ENCODE results near the gene DNAJC10.
"Not testable (repeated sequence)": the region's sequence is repeated elsewhere in the genome, so short reads cannot be mapped to it uniquely, and the experiment has no call there.

The DNAJC10 gene

GRCh38 chr2:182726473-182726872, 10.4 kb downstream of the DNAJC10 start:
- no peak for DNase-seq

GRCh38 chr2:182728014-182728413, 12.0 kb downstream of the DNAJC10 start:
- DNase-seq = no peak

DNA sequence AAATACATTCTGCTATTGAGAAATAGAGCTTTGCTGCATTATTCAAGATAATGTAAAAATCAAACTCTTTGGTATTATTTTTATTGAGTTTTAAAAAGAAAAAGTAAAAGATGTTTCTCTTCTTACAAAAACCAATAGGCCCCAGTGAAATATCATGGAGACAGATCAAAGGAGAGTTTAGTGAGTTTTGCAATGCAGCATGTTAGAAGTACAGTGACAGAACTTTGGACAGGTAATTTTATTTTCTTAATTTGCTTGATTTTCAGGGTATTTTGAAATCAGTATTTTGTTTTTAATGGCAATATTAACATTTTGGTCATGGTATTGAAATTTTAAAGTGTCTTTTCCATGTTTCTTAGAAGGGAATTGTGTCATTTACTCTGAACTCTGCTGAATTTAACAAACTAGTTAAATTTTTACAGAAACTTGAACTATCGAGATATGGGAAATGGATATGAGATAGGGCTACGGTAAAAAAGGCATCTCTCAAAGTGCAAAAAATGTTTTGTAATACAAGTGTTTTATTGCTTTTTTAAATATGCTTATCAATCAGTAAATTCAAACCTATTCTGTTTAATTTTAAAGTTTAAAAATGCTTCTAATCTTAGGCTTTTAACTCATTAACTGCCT, 13.8 kb downstream of the DNAJC10 start:
- no peak for DNase-seq

- DNase-seq = no peak
Observed at GRCh38 chr2:182730486-182730885, 14.4 kb downstream of the DNAJC10 start.

- DNase-seq = no peak
Observed at GRCh38 chr2:182732736-182733135, 16.7 kb downstream of the DNAJC10 start.

GRCh38 chr2:182733572-182733971, 17.5 kb downstream of the DNAJC10 start:
- DNase-seq = no peak

DNA sequence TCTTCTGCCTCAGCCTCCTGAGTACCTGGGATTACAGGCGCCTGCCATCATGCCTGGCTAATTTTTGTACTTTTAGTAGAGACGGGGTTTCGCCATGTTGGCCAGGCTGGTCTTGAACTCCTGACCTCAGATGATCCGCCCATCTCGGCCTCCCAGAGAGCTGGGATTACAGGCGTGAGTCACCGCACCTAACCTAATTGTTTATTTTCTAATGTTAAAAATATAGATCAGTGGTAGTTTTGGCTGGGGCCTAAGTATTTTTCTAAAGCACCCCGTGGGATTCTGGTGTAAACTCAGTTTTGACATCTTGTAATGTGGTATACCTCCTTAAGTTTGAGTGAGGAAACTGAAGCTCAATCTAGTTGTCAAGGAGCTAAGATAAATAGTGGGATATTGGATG, 20.8 kb downstream of the DNAJC10 start:
- not testable (repeated sequence) for DNase-seq

DNA sequence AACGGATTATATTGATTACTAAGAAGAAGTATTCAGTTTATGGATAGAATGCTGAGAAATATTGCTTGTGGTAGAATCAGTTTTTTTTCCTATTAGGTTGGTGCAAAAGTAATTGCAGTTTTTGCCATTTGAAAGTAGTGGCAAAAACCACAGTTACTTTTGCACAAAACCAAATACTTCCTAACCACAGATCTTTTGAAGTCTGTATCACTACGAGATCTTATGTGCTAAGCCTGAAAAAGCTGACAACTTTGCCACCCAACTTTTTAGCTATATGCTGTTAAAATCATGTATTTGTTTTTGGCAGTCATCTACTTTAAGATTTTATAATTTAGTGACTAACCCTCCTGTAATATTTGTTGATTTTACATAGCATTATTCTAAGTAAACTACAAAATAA, 24.6 kb downstream of the DNAJC10 start:
- no peak for DNase-seq

GRCh38 chr2:182741620-182742019, 25.6 kb downstream of the DNAJC10 start:
- DNase-seq = no peak

DNA sequence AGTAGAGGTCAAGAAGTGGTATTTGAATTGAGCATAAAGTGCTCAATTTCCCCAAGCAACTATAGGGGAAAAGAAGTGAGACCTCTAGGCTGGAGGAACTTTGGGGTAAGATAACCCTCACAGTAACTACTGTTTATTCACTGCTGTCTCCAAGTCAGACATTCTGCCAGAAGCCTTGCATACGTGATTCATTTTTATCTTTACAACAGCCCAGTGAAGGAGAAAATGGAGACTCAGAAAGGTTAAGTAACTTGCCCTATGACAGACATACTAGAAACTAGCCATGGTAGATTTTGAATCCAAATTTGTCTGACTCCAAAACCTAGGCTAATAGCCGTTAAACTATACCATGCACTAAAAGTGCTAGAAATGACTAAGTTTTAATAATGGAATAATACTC, 28.4 kb downstream of the DNAJC10 start:
- no peak for DNase-seq

GRCh38 chr2:182745061-182745460, 29.0 kb downstream of the DNAJC10 start:
- no peak for DNase-seq

- not testable (repeated sequence) for DNase-seq
Observed at GRCh38 chr2:182745894-182746293, 29.8 kb downstream of the DNAJC10 start.

- DNase-seq = no peak
Observed at GRCh38 chr2:182754231-182754630, 38.2 kb downstream of the DNAJC10 start.

GRCh38 chr2:182758379-182758778, 42.3 kb downstream of the DNAJC10 start:
- DNase-seq = no peak

- no peak for DNase-seq
Observed at GRCh38 chr2:182761903-182762302, 45.8 kb downstream of the DNAJC10 start.

DNA sequence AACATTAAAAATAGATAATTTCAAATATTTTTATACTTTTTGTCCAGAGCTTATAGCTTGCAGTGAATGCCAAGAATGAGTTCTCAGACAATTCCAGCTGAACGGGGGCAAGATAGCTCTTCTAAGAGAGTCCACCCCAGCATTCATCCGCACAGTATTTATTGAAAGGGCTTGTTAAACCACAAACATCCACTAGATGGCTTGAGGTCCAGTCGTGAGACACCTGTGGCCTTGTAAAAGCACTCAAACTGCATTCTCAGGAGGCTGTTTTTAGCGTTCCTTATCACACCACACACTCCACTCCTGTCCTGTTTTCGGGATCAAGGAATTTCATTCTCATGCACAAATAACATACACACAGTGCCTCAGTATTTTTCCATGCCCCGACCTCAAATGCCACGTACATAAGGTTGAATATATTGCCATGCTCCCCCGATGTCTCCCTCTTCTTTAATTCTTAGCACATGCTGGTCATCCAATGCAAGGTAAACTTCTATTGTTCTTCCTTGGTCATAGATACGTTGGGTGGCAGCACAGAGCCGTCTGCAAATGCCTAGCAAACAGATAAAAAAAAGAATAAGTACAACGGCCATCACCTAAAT, 47.4 kb downstream of the DNAJC10 start:
- DNase-seq = no peak

- DNase-seq = no peak
Observed at GRCh38 chr2:182766626-182767025, 50.6 kb downstream of the DNAJC10 start.

DNA sequence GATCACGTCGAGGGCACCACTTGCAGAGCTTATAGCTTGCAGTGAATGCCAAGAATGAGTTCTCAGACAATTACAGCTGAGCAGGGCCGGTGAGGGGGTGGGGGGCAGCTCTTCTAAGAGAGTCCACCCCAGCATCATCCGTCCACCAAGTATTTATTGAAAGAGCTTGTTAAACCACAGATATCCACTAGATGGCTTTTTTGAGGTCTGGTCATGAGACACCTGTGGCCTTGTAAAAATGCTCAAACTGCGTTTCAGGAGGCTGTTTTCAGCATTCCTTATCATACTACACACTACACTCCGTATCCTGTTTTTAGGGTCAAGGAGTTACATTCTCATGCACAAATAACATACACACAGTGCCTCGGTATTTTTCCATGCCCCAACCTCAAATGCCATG, 51.5 kb downstream of the DNAJC10 start:
- DNase-seq = no peak

DNA sequence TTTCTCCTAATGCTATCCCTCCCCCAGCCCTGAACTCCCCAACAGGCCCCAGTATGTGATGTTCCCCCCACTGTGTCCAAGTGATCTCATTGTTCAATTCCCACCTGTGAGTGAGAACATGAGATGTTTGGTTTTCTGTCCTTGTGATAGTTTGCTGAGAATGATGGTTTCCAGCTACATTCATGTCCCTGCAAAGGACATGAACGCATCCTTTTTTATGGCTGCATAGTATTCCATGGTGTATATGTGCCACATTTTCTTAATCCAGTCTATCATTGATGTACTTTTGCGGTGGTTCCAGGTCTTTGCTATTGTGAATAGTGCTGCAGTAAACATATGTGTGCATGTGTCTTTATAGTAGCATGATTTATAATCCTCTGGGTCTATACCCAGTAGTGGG, 52.9 kb downstream of the DNAJC10 start:
- not testable (repeated sequence) for DNase-seq

GRCh38 chr2:182779323-182779722, 63.3 kb downstream of the DNAJC10 start:
- DNase-seq = no peak

DNA sequence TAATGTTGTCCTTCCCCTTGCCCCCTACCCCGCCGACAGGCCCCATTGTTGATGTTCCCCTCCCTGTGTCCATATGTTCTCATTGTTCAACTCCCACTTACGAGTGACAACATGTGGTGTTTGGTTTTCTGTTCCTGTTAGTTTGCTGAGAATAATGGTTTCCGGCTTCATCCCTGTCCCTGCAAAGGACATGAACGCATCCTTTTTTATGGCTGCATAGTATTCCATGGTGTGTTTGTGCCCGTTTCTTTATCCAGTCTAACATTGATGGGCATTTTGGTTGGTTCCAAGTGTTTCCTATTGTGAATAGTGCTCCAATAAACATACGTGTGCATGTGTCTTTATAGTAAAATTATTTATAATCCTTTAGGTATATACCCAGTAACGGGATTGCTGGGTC, 65.0 kb downstream of the DNAJC10 start:
- not testable (repeated sequence) for DNase-seq

DNA sequence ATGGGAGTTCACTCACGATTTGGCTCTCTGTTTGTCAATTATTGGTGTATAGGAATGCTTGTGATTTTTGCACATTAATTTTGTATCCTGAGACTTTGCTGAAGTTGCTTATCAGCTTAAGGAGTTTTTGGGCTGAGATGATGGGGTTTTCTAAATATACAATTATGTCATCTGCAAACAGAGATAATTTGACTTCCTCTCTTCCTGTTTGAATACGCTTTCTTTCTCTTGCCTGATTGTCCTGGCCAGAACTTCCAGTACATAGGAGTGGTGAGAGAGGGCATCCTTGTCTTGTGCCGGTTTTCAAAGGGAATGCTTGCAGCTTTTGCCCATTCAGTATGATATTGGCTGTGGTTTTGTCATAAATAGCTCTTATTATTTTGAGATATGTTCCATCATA, 66.6 kb downstream of the DNAJC10 start:
- DNase-seq = not testable (repeated sequence)

- DNase-seq = no peak
Observed at GRCh38 chr2:182784058-182784706, 68.1 kb downstream of the DNAJC10 start.

GRCh38 chr2:182784777-182785176, 68.7 kb downstream of the DNAJC10 start:
- no peak for DNase-seq

GRCh38 chr2:182792441-182792840, 76.4 kb downstream of the DNAJC10 start:
- no peak for DNase-seq

Measured in activated CD4-positive, alpha-beta T cell treated with anti-CD3 and anti-CD28 coated beads for 4 hours (primary cell).